ENCODE results near the gene EPC2.

The EPC2 gene

GRCh38 chr2:148751907-148752306 is 107.4 kb downstream of the EPC2 start:
- TF ChIP-seq POLR2AphosphoS5 (IDR thresholded peaks at IDR 0.05; ENCODE audit: low read depth, low read length) (no peak), FOXP2 (optimal IDR thresholded peaks at IDR 0.05; ENCODE audit: borderline replicate concordance, extremely low read depth, extremely low read length, insufficient read depth) (no peak), TAF1 (IDR thresholded peaks at IDR 0.05; ENCODE audit: borderline replicate concordance, insufficient read depth, low read length) (no peak), SIN3A (IDR thresholded peaks at IDR 0.05; ENCODE audit: borderline replicate concordance, insufficient read depth, low read length) (no peak)
- TF ChIP-seq, protein P1, sequence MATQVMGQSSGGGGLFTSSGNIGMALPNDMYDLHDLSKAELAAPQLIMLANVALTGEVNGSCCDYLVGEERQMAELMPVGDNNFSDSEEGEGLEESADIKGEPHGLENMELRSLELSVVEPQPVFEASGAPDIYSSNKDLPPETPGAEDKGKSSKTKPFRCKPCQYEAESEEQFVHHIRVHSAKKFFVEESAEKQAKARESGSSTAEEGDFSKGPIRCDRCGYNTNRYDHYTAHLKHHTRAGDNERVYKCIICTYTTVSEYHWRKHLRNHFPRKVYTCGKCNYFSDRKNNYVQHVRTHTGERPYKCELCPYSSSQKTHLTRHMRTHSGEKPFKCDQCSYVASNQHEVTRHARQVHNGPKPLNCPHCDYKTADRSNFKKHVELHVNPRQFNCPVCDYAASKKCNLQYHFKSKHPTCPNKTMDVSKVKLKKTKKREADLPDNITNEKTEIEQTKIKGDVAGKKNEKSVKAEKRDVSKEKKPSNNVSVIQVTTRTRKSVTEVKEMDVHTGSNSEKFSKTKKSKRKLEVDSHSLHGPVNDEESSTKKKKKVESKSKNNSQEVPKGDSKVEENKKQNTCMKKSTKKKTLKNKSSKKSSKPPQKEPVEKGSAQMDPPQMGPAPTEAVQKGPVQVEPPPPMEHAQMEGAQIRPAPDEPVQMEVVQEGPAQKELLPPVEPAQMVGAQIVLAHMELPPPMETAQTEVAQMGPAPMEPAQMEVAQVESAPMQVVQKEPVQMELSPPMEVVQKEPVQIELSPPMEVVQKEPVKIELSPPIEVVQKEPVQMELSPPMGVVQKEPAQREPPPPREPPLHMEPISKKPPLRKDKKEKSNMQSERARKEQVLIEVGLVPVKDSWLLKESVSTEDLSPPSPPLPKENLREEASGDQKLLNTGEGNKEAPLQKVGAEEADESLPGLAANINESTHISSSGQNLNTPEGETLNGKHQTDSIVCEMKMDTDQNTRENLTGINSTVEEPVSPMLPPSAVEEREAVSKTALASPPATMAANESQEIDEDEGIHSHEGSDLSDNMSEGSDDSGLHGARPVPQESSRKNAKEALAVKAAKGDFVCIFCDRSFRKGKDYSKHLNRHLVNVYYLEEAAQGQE (IDR thresholded peaks at IDR 0.05; ENCODE audit: insufficient read depth in 1 of 2, low read depth in 2 of 2, low read length in 2 of 2), result no peak

GRCh38 chr2:148752977-148753376 is 108.4 kb downstream of the EPC2 start:
- TF ChIP-seq TAF1 (IDR thresholded peaks at IDR 0.05; ENCODE audit: borderline replicate concordance, insufficient read depth, low read length), result no peak

DNA sequence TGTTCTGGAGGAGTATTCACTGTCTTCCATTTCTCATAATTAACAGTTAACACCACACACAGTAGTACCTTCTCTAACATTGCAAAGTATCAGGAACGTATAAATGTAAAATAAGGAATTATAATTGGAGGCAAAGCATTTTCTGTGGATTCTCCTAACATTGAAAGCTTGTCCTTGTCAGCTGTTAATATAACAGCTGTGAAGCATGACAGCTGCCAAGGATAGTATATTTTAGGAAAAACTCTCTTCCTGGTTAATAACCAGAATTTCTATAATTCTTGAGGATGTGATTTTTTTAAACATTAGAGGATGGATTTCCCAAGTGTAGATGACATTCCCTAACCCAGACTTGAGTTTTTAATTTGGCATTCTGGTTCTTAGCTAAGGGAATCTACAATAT is 110.3 kb downstream of the EPC2 start:
- TF ChIP-seq FOXP2 (optimal IDR thresholded peaks at IDR 0.05; ENCODE audit: borderline replicate concordance, extremely low read depth, extremely low read length, insufficient read depth), result no peak

DNA sequence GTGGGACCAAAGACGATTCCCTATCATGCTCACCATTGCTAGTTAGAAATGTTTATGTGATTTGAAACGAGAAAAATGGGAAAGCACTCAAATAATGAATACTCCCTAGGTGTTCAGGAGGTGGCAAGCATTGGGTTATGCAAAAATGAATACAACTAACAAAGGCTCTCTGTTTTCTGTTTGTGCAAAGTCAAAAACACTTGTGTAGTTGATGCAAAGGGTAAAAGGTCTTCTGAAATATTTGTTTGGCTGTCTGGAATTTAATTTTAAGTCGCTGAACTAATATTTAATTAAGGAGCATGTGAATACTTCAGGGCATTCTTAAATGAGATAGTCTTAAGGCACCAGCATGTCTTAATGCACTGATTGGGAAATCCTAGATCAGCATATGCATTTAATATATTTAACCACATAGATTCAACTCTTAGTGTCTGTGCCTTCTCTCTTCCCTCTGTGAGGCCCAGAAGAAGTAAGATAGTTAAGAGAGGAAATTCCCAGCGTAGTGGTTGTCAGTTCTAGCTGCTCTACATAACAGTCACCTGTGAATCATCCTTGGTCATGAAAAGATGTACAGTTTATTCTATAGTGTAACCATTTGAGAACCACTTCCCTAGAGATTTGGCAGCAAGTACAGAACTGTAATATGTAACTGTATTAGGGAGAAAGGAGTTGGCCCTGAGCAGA is 111.9 kb downstream of the EPC2 start:
- TF ChIP-seq, protein P1 (IDR thresholded peaks at IDR 0.05; ENCODE audit: insufficient read depth in 1 of 2, low read depth in 2 of 2, low read length in 2 of 2), result no peak
- TF ChIP-seq FOXP2 (optimal IDR thresholded peaks at IDR 0.05; ENCODE audit: borderline replicate concordance, extremely low read depth, extremely low read length, insufficient read depth) (no peak), TAF1 (IDR thresholded peaks at IDR 0.05; ENCODE audit: borderline replicate concordance, insufficient read depth, low read length) (no peak), SIN3A (IDR thresholded peaks at IDR 0.05; ENCODE audit: borderline replicate concordance, insufficient read depth, low read length) (no peak), POLR2AphosphoS5 (IDR thresholded peaks at IDR 0.05; ENCODE audit: low read depth, low read length) (no peak)

DNA sequence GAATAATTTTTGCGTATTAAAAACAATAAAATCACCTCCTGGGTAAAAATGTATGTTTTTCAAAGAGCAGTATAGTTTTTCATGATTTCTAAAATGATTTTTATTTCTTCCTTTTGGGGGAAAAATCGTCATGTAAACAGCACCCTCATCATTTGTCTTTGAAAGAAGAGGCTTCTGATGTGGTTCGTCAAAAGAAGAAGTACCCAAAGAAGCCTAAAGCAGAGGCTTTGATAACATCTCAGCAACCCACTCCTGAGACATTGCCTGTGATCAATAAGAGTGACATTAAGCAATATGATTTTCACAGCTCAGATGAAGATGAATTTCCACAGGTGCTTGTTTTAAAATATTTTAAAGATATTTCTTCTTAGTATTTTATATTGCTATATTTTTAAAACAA is 120.3 kb downstream of the EPC2 start:
- TF ChIP-seq POLR2AphosphoS5 (IDR thresholded peaks at IDR 0.05; ENCODE audit: low read depth, low read length), result no peak
- no peak for TF ChIP-seq FOXP2 (optimal IDR thresholded peaks at IDR 0.05; ENCODE audit: borderline replicate concordance, extremely low read depth, extremely low read length, insufficient read depth)
- TF ChIP-seq, protein P1 (IDR thresholded peaks at IDR 0.05; ENCODE audit: insufficient read depth in 1 of 2, low read depth in 2 of 2, low read length in 2 of 2), result no peak
- no peak for TF ChIP-seq SIN3A (IDR thresholded peaks at IDR 0.05; ENCODE audit: borderline replicate concordance, insufficient read depth, low read length)
- TF ChIP-seq TAF1 (IDR thresholded peaks at IDR 0.05; ENCODE audit: borderline replicate concordance, insufficient read depth, low read length), result no peak

GRCh38 chr2:148770047-148770446 is 125.5 kb downstream of the EPC2 start:
- TF ChIP-seq SIN3A (IDR thresholded peaks at IDR 0.05; ENCODE audit: borderline replicate concordance, insufficient read depth, low read length) (no peak), FOXP2 (optimal IDR thresholded peaks at IDR 0.05; ENCODE audit: borderline replicate concordance, extremely low read depth, extremely low read length, insufficient read depth) (no peak), TAF1 (IDR thresholded peaks at IDR 0.05; ENCODE audit: borderline replicate concordance, insufficient read depth, low read length) (no peak), POLR2AphosphoS5 (IDR thresholded peaks at IDR 0.05; ENCODE audit: low read depth, low read length) (no peak)
- TF ChIP-seq, protein P1 (IDR thresholded peaks at IDR 0.05; ENCODE audit: insufficient read depth in 1 of 2, low read depth in 2 of 2, low read length in 2 of 2), result no peak

Measured in PFSK-1 (cell line).